Body of pancreas (tissue), 4 donors: Measurements from ENCODE around the gene KCNJ3.

Experiments used
- POLR2A ChIP-seq, 3 donors: fragments of 450-650 bp; IDR thresholded peaks; one replicate each; pipeline ENCODE4 v1.6.1; 2016; ENCODE audit warnings: antibody characterized with exemption in 3 of 3, mild to moderate bottlenecking in 2 of 3
- TF ChIP-seq, protein P1 (sequence below), 7 experiments: fragments of 450-650 bp in 4 of 7; fragments of 200-600 bp in 3 of 7; sonication (generic) in 3 of 7; IDR thresholded peaks; one replicate each; pipeline ENCODE4 v1.5.1; 2016 to 2019; ENCODE audit warnings: antibody characterized with exemption in 7 of 7

DNA sequence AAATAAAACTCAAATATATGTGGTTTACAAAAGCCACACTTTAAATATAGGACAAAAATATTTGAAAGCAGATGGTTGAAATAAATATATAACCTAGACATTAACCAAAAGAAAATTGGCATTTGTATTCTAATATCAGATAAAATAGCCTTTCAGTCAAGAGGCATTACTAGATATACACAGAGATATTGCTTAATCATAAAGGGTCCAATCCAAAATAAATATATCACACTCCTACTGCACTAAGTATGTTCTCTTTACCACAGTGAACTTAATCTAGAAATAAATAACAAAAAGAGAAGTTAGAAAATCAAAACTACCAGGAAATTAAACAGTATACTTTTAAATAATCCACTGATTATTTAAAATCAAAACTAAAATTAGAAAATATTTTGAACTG lies 34.2 kb upstream of the KCNJ3 start:
- TF ChIP-seq, protein P1, sequence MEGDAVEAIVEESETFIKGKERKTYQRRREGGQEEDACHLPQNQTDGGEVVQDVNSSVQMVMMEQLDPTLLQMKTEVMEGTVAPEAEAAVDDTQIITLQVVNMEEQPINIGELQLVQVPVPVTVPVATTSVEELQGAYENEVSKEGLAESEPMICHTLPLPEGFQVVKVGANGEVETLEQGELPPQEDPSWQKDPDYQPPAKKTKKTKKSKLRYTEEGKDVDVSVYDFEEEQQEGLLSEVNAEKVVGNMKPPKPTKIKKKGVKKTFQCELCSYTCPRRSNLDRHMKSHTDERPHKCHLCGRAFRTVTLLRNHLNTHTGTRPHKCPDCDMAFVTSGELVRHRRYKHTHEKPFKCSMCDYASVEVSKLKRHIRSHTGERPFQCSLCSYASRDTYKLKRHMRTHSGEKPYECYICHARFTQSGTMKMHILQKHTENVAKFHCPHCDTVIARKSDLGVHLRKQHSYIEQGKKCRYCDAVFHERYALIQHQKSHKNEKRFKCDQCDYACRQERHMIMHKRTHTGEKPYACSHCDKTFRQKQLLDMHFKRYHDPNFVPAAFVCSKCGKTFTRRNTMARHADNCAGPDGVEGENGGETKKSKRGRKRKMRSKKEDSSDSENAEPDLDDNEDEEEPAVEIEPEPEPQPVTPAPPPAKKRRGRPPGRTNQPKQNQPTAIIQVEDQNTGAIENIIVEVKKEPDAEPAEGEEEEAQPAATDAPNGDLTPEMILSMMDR (IDR thresholded peaks at IDR 0.05) = no peak
- no peak for TF ChIP-seq POLR2A (IDR thresholded peaks at IDR 0.05)
